HG03432 (cell line): Measurements from ENCODE around the gene UTP11.
"Not testable (repeated sequence)": the region's sequence is repeated elsewhere in the genome, so short reads cannot be mapped to it uniquely, and the experiment has no call there.

ENCODE experiments used
- ATAC-seq: cut with Tn5 transposase; IDR thresholded peaks from one replicate; pipeline ENCODE4 v1.9.1; 2021; ENCODE audit warnings: mild to moderate bottlenecking, moderate library complexity; ENCODE audit not compliant: unreplicated experiment

The UTP11 gene

DNA sequence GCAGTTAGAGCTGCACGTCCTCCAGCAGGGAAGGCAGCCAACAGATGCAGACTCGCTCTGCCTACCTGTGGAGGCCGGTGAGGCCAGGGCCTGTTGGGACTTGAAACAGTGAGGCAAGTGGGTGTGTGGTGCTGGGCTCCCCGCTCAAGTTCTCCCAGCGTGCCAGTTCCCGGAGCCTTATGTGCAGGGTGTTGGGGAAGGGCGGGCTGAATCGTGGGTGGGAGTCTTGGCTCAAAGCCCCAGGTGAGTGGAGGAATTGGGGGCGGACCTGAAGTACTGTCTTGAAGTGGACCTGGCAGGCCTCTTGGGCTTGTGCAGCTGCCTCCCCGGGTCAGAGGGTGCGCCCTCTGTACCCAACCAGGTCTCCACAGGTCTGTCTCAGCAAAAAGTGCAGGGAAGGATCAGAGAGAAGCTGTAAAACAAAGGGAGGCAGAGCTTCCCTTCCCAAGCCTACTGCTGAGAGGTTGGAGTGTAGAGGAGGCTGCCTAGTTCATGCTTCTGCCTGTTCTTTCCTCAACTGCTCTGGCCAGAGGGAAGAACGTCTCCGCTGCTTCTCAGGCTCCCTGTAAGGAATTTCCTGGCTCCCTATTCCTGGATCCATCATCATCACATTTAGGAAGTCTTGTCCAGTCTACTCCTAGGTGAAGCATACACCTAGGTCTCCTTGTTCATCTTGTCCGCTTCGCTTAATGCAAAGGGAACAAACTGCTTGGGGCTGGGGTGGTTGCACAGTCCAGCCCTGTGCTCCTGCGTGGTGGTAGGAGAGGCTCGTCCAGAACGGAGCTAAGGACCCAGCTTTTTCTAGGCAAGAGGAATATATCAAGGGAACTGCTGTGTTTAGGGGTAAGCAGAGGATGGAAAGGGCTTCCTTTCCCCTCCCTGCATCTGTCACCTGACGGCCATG, 14.9 kb downstream of the UTP11 start:
- no peak for ATAC-seq

DNA sequence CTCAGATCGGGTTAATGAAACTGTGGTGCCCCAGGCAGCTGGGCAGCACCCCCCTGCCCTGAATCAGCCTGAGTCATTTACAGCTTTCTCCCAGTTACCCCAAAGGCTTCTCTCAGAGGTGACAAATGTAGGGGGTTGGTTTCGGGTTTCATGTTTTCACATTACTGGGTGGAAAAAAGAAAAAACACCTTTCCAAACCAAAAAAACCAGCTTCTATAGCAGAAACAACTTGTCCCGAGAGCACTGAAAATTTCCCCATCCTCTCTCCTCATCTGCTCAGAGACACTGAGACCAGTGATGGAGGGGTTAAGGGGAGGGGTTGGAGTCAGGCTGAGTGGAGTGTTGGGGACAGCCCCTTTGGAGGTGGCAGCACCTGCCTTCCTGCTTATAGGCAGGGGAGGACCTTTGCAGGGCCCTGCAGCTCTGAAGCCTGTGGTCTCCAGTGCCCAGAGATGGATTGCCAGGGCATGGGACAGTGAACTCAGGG, 15.6 kb downstream of the UTP11 start:
- peak; percentile 70 for ATAC-seq

DNA sequence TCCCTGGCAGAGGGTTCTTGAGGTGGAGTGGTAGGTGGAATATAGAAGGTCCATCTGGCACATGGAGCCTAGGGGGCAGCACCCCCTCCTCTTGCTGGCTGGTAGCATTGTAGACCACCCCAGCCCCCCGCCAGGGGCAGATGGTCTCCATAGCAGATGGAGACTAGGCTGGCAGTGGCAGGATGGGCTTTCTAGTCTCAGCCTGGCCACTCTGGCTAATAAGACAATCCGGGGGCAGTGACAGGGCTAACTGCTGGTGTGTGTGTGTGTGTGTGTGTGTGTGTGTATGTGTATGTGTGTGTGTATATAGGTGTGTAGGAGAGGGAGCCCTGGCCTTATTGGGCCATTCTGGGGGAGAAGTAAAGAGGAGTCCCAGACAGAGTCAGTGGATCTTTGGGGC, 16.1 kb downstream of the UTP11 start:
- no peak for ATAC-seq

DNA sequence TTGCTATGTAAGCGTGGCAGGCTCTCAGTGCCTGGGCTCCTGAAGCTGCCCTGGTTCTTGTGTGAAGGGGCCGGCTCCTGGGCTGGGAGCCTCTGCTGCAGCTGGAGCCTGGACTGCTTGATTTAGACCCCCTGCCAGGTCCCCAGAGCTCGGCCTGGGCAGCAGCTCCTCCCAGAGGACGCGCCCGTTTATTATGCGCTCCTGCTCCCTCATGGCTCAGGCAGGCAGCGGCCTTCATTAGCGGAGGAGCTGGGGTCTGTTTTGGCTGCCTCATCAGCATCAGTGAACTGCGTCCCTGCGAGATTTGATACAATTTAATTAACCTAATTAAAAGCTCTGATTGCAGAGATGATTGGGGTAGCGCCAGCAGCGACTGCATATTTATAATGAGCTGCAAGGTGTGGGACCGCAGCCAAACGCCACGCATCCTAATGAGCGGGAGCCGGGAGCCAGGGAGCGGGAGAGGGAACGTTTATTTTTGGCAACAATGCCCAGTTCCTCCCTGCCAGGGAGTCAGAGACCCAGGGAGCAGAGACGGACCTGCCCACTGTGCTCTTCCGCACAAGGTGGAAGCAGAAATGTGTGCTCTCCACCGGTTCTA, 16.6 kb downstream of the UTP11 start:
- ATAC-seq = no peak

DNA sequence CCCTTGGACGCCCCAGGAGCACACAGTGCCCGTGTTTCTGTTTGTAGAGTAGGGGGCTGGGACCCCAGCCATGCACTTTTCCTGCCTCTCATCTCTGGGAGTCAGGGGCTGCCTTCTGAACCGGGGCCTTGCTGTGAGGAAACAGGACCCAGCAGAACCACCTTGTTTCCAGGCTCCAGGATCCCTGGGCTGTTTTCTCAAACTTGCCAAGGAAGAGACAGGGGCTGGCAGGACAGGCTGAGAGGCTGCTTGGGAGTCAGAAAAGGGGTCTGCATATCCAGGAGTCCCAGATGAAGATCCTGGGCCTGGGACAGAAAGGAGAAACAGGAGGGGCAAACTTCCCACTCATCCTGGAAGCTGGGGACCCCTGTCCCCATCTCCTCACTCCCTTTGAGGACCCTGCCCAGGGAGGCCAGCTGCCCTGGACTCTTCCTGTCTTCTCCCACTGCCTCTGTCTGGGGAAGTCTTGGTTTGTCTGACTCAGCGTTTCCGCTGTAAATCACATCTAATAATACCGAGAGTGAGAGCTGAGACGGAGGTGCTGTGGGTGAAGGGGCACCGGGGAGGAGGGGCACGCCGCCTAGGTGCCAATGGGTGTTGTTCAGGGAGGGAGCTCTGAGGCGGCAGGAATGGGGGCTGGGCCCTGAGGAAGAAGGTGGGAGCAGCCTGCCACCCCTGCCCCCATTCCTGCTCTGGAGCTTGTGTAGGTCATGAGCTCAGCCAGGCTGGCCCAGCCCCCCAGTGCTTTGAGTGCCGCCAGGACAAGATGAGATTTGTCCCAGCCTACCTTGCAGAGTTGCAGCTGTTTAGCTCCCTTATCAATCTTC, 17.4 kb downstream of the UTP11 start:
- peak; percentile 52 for ATAC-seq

DNA sequence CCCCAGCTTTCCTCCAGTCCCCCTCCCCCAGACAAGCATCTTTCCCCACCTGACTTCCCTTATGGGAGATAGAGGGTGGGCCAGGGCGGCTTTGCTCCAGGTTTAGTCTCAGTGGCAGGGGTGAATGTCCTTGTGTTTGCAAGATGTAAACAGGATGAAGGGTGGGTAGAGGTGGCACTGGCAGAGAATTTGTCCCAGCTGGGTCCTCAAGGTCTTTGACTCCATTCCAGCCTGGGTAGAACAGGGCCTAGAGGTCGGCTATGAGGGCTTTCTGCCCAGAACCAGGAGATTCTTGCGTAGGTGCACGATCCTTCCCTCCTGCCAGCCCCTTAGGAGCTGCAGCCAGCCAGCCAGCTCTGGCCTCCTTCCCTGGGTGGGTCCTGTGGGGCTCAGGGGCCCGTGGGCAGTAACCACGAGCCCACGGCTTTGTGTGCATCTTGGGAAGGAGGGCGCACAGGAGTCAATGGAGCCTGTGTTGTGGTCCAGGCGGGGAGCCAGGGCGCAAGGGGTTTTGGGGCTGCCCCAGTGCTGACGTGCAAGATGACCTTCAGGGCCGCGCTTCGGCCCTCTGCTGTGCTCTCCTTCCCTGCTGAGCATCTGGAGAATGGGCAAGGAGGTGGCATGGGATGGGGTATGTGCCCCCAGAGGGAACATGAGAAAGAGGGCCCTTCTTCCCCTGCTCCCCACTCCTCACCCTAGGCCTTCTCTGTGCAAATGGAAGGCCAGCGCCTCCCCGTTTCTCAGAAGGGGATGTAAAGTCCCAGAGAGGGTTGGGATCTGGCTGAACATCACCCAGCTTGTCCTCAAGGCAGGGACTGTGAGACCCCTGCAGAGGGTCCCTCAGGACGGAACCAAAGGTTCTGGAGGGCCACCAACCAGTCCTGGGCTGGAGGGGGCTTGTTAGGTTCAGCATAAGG, 18.3 kb downstream of the UTP11 start:
- peak; percentile 1 for ATAC-seq

DNA sequence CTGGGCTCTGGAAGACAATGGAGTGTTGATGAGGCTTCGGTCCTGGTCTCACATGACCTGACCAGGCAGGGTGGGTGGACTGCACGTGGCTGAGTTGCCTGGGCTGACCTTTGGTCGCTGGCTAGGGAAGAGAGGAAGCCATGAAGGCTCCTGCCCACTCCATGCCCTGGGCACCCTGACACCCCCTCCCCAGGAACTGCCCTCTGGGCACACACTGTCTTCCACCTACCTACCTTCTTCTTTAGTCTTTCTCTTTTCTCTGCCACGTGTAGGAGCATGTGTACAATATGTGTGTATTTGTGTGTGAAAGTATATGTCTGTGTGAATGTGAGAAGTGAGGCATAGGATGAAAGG, 19.0 kb downstream of the UTP11 start:
- ATAC-seq = no peak

DNA sequence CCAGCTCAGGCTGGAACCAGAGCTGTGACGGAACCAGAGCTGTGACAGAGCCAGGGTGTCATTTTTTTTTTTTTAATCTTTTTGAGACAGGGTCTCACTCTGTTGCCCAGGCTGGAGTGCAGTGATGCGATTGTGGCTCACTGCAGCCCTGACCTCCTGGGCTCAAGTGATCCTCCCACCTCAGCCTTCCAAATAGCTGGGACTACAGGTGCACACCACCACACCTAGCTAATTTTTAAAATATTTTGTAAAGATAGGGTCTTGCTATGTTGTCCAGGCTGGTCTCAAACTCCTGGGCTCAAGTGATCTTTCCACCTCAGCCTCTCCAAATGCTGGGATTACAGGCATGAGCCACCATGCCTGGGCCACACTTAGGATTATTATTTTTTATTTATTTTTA, 20.5 kb downstream of the UTP11 start:
- not testable (repeated sequence) for ATAC-seq

DNA sequence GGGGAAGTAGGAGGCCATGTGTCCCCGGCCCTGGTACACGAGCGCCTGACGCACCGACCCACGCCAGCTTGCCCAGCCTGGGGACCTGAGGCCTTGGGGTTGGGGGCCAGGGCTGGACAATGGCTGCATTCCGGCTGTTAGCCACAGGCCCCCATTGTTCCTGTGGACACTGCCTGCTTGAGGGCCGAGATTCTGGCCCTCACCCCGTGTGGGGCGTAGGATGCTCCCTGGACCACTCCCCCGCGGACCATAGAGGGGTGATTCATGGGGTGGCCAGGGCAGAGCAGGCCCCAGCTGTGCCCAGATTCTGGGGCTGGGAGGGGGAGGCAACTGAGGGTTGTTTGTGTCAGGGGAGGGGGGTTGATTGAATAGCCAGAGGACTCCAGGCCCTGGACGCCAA, 22.3 kb downstream of the UTP11 start:
- ATAC-seq = no peak

DNA sequence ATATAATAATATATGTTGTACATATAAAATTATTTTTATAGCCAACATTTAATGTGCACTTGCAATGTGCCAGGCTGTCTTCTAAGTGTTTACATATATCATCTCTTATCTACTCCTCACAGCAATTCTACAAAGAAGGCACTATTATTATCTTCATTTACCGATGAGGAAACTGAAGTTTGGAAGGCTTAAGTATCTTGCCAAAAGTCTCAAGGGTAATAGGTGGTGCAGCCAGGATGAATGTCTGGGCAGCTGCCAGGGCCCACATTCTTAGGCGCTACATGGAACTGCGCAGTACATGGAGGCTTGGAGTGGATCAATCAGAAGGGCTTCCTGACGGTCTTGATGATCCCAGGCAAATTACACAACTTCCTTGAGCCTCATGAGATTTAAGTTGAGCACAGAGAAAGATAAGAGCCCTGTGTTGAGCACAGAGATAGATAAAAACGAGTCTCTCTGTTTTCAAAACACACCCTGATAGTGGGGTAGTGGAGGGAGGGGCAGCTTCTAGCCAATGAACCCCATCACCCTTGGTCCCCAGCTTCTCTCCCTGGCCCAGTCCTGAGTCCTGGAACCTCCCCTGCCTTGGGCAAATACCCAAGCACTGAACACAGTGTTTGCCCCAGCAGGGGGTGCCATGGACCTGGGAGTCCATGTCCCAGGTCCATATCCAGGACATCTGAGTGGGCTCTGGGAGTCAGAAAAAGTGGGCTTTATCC, 24.8 kb downstream of the UTP11 start:
- no peak for ATAC-seq

DNA sequence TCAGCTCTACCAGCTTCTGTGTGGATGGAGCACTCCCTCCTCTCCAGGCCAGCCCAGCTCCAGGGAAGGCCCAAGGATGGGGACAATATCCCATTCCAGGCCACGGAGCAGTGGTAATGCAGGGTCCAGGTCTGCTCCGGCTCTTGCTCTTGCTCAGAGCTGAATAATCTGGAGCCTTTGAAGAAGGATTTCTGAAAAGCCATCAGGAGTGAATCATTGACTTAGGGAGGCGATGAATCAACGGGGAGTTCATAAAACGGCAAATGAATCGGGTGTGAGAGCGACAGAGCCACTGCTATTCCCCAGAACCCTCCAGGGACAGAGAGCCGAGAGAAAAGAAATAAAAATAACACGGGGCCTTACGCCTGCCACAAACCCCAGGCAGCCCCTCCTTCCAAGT, 26.3 kb downstream of the UTP11 start:
- no peak for ATAC-seq

DNA sequence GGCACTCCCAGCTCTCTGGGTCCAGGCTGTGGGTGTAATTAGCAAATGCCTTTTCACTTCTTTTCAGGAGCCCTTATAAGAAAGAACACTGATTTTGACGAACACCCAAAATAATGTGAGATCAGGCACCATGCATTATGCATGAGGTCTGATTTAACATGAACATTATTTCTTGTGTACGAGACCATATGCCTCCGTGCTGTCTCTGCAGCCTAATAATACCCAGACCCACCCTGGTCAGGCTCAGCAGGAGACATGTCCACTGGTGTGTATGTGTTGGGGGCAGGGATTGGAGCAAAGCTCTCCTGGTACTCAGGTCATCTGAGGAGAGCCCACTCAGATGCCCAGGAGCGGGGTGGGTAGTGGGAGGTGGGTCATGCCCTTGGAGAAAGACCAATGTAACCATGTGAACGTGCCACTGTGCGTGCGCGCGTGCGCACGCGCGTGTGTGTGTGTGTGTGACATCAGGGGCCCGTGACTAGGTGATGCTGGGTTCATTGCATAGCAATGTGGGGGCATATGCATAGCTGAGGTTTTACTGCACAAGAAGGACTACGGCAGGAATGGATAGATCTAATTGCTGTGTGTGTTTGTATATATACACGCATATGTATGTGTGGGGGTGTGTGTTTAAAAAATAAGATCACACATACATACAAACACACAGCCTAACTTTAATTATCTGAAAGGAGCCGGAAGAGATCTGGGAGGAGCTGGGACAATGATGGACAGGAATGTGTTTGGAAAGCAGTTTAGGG, 27.0 kb downstream of the UTP11 start:
- no peak for ATAC-seq

DNA sequence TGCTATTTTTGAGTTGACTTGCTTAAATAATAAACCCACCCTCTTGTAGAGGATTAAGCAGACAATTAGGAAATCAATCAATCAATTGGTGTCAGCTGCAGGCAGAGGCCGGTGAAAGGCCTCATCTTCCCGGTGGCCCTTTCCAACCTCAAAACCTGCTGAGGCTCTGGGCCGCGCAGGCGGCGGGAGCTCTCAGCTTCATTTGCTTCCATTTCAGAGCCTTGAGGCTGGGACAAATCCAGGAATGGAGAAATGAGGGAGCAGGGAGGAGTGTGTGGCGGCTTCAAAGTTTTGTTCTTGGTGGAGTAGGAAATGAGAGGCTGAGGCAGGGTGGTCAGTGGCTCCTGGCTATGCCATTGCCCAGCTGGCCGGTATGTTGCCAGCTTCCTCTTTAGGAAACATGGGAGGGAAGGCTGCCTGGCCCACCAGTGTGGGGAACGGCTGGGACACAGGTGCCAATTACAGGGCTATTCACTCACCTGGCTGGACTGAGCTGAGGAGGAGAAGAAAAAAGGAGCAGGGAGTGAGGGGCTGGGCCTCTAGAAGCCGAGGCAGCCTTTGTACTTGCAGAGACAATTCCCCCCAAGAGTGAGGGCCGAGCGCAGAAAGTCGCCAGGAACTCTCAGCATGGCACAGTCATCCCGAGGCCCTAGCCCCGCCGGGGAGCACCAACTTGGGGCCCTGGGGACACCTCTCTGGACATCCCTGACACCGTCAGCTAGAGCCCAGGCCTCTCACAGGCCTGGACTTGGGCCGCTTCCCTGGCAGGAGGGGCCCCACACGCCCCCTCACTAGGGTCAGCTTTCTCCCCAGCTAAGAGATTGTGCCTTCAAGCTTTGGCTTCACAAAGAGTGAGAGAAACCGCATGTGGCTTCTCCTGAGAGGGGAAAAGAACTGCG, 29.7 kb downstream of the UTP11 start:
- ATAC-seq = no peak

DNA sequence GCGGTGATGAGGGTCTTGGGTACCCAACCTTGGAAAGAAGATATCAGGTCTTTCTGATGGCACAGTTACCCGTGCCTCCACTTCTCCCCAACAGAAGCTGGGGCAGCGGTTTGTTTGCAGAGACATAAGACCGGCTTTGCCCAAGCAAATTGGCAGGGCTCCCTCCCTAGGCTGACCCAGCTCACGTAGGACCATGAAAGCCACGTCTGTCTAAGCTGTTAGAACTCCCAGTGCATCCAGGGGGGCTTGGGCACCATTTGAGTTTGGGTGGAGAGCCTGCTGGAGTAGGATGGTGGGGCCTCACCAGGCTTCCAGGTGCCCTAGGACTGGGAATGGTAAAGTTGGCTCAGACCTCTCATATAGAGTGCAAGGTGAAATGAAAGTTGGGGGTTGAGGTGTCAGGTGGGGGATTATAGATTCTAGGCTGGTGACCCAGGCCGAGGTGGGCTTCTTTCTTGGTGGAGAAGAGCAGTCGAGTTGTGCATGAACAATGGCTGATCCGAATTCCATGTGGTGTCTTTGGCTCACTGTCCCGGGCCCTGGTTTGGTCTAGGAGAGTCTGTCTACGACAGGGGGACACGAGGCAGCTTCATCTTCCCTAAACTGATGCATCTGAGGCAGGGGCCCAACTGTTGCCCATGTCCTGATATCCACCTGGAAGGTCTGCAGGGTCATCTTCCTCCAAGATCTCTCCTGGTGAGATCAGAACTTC, 30.7 kb downstream of the UTP11 start:
- no peak for ATAC-seq

DNA sequence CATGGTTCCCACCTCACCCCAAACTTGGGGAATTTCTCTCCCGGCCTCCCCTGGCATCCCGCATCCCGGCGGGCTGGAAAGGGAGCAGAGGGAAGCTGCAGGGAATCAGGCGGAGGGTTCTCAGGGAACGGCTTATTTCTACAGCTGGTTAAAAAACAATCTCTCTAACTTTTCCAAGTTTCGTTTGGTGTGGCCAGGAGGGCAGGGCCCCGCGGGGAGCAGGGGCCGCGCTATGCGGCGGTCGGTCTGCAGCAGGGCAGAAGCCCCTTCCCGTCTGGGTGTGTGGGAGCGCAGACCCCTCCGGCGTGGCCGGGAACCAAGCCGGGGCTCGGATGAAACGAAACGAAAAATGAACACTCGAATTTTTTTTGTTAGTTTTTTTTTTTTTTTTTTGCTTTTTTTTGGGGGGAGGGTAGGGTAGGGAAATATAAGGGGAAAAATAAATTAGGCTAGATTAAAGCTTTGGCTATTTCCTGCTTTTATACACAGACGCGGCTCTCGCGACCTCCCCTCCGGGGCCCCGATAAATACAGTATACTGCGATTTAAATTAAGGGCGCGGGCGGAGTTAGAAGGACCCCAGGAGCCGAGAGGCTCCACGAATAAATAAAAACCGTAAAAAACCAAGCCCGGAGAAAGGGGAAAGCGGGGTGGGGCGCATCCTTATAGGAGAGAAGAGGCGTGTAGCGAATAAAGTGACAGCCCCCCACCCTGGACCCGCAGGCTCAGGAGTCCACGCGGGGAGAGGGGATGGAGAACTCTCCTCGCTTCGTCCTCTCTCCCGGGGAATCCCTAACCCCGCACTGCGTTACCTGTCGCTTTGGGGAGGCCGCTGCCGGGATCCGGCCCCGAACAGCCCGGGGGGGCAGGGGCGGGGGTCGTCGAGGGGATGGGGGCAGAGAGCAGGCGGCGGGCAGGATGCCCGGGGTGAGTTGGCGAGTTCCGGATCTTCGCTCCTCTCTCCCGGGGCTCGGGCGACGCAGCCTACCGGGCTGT, 32.0 kb downstream of the UTP11 start:
- ATAC-seq = no peak
